Measurements from ENCODE around the gene GNA14. TPM values are rescaled to one million over a fixed set of nuclear protein-coding genes. Genes with fewer than 3 reads are reported as not detected.

GNA14 gene
- total RNA-seq, 1 experiment from 2014 or later, result 0.37 TPM

- no peak overlapping the region for H2BK15ac ChIP-seq (ENCODE audit: low read depth, low read length)
- no peaks in the 10 kb centered on the region for H3K79me1 ChIP-seq (ENCODE audit: insufficient read depth, low read depth, low read length, poor library complexity, severe bottlenecking)
- Mint-ChIP-seq H3K27me3 (ENCODE audit: low read depth) (no peaks in the 10 kb centered on the region; the same call in 1 of the 2 replicates), H3K36me3 (ENCODE audit: insufficient read depth in 1 of 3, low read depth in 3 of 3) (peaks cover 6 to 13% (median 11%) of the 10 kb centered on the region in 3 experiments; a peak in 6 of 7 replicates), H3K27ac (no peak overlapping the region), H3K9me3 (peaks cover 16 to 21% of the 10 kb centered on the region in 2 experiments; a peak in 4 of 5 replicates), H3K4me3 (no peak overlapping the region), H3K4me1 (peaks cover 4 to 5% of the 10 kb centered on the region in 2 experiments; a peak in 2 of 4 replicates)
- no peak overlapping the region for H4K91ac ChIP-seq (ENCODE audit: insufficient read length, low read depth, low read length)
- no peak overlapping the region for H4K5ac ChIP-seq (ENCODE audit: insufficient read length, low read depth, low read length)
- no peak overlapping the region for H3T11ph ChIP-seq (ENCODE audit: low read length)
- DNase-seq, result no peak
- no peaks in the 10 kb centered on the region for H4K20me1 ChIP-seq (ENCODE audit: control insufficient read depth, insufficient read depth, insufficient read length)
- H3K14ac ChIP-seq (ENCODE audit: insufficient read depth, low read length), result no peak overlapping the region
- no peak overlapping the region for H2BK20ac ChIP-seq (ENCODE audit: low read depth, low read length, poor library complexity, severe bottlenecking)
- no peaks in the 10 kb centered on the region; the same call in 1 of the 2 replicates for H3K79me2 ChIP-seq (ENCODE audit: insufficient read depth, low read length)
- H3K9ac ChIP-seq (ENCODE audit: extremely low read depth, insufficient read length, low read length), result no peak overlapping the region
- TF ChIP-seq CTCF (conservative IDR thresholded peaks at IDR 0.05), result no peak
- H3K4ac ChIP-seq (ENCODE audit: low read depth, low read length), result no peak overlapping the region
- no peak overlapping the region for H3K4me2 ChIP-seq (ENCODE audit: insufficient read depth, insufficient read length, low read length)
- H3K18ac ChIP-seq (ENCODE audit: insufficient read length, low read depth, low read length), result no peak overlapping the region
- H4K8ac ChIP-seq (replicated peaks; ENCODE audit: insufficient read length, low read depth, low read length), result no peak overlapping the region
- no peaks in the 10 kb centered on the region for H3K9me3 ChIP-seq (ENCODE audit: control insufficient read depth, low read depth, low read length)
- H3K56ac ChIP-seq (ENCODE audit: insufficient read length, low read depth, low read length), result no peak overlapping the region
- H2AFZ ChIP-seq (ENCODE audit: low read length), result no peak overlapping the region
- no peak overlapping the region for H2BK12ac ChIP-seq (ENCODE audit: insufficient read length, low read depth, low read length)
- H3K23ac ChIP-seq (ENCODE audit: insufficient read length, low read depth, low read length), result no peak overlapping the region
- no peaks in the 10 kb centered on the region for H3K23me2 ChIP-seq (ENCODE audit: insufficient read length, low read depth, low read length, poor library complexity, severe bottlenecking)
- H3K27me3 ChIP-seq (ENCODE audit: insufficient read depth, low read length), result no peaks in the 10 kb centered on the region
- no peak overlapping the region for H2BK120ac ChIP-seq (ENCODE audit: low read depth, low read length, poor library complexity, severe bottlenecking)
- H3K4me1 ChIP-seq (ENCODE audit: insufficient read depth, low read length), result no peaks in the 10 kb centered on the region
- H3K27ac ChIP-seq (ENCODE audit: insufficient read length, low read depth, low read length), result no peak overlapping the region
- H2BK5ac ChIP-seq (ENCODE audit: insufficient read length, low read length), result no peak overlapping the region
- no peak overlapping the region for H2AK5ac ChIP-seq (ENCODE audit: insufficient read length, low read length)
These were observed 161.7 kb downstream of the GNA14 start for GRCh38 chr9:77486463-77486862.
